Measurements from ENCODE around the gene FOXA1. TPM values are rescaled to one million over a fixed set of nuclear protein-coding genes. Genes with fewer than 3 reads are reported as not detected.

FOXA1 gene
- total and polyA plus RNA-seq, 4 donors = 8.0 to 37.5 (median 16.1) TPM

- H3K9me3 ChIP-seq (ENCODE audit: control insufficient read depth in 4 of 4, low read length in 3 of 4) = no peaks in the 10 kb centered on the region
- H3K27me3 ChIP-seq (ENCODE audit: control insufficient read depth in 4 of 4, insufficient read depth in 4 of 4, low read length in 3 of 4) = no peaks in the 10 kb centered on the region
- H3K4me3 ChIP-seq (ENCODE audit: low read depth in 1 of 3, low read length in 3 of 3) = no peak overlapping the region
- DNase-seq (ENCODE audit: low spot score) = no peak
- H3K9ac ChIP-seq (ENCODE audit: low read depth in 1 of 2, low read length in 2 of 2) = no peak overlapping the region
- TF ChIP-seq FOXA2 (IDR thresholded peaks at IDR 0.05) (no peak), TAF1 (conservative IDR thresholded peaks at IDR 0.05) (no peak), REST (IDR thresholded peaks at IDR 0.05) (no peak), NR2F2 (IDR thresholded peaks at IDR 0.05) (no peak), YY1 (IDR thresholded peaks at IDR 0.05) (no peak)
- no peaks in the 10 kb centered on the region for H3K36me3 ChIP-seq (ENCODE audit: control insufficient read depth in 4 of 4, insufficient read depth in 3 of 4, low read depth in 1 of 4, low read length in 3 of 4)
- peaks cover 0 to 18% (median 2%) of the 10 kb centered on the region in 4 donors for H3K4me1 ChIP-seq (ENCODE audit: control insufficient read depth in 4 of 4, insufficient read depth in 4 of 4, low read length in 3 of 4)
- no peak overlapping the region for H3K27ac ChIP-seq (ENCODE audit: low read depth in 1 of 2, low read length in 2 of 2)
- 29% methylated on average over 2 of the region's 2 CpGs for WGBS
These were observed 50.6 kb downstream of the FOXA1 start for GRCh38 chr14:37544407-37544806.

- Histone ChIP-seq H3K4me3 (ENCODE audit: low read depth in 1 of 3, low read length in 3 of 3) (no peak overlapping the region), H3K27ac (ENCODE audit: low read depth in 1 of 2, low read length in 2 of 2) (no peak overlapping the region), H3K27me3 (ENCODE audit: control insufficient read depth in 4 of 4, insufficient read depth in 4 of 4, low read length in 3 of 4) (no peaks in the 10 kb centered on the region), H3K9ac (ENCODE audit: low read depth in 1 of 2, low read length in 2 of 2) (no peak overlapping the region), H3K36me3 (ENCODE audit: control insufficient read depth in 4 of 4, insufficient read depth in 3 of 4, low read depth in 1 of 4, low read length in 3 of 4) (no peaks in the 10 kb centered on the region), H3K9me3 (ENCODE audit: control insufficient read depth in 4 of 4, low read length in 3 of 4) (no peaks in the 10 kb centered on the region), H3K4me1 (ENCODE audit: control insufficient read depth in 4 of 4, insufficient read depth in 4 of 4, low read length in 3 of 4) (no peaks in the 10 kb centered on the region)
- 97% methylated on average over 1 of the region's 1 CpG for WGBS
- TF ChIP-seq RAD21 (IDR thresholded peaks at IDR 0.05) (no peak), JUND (IDR thresholded peaks at IDR 0.05) (no peak), ZBTB33 (IDR thresholded peaks at IDR 0.05) (no peak), FOXA2 (IDR thresholded peaks at IDR 0.05) (no peak), YY1 (IDR thresholded peaks at IDR 0.05) (no peak), HNF4A (conservative IDR thresholded peaks at IDR 0.05) (no peak), REST (IDR thresholded peaks at IDR 0.05) (no peak), EGR1 (IDR thresholded peaks at IDR 0.05; ENCODE audit: low read depth in 2 of 2) (no peak), NR2F2 (IDR thresholded peaks at IDR 0.05) (no peak), MAX (IDR thresholded peaks at IDR 0.05) (no peak), GABPA (IDR thresholded peaks at IDR 0.05 in 1 of 2, conservative IDR thresholded peaks at IDR 0.05 in 1 of 2) (no peak), HNF4G (IDR thresholded peaks at IDR 0.05) (no peak), FOXA1 (IDR thresholded peaks at IDR 0.05) (no peak)
- DNase-seq (ENCODE audit: low spot score) = no peak
These were observed 55.1 kb downstream of the FOXA1 start for GRCh38 chr14:37539992-37540391.

Other genes with a start within 250 kb of the FOXA1 start
- gene TTC6, start 380 bp upstream of the FOXA1 start, total RNA-seq = 10 to 100 TPM in 1 of 2 donors, 1 to 10 TPM in 1; 2.0 to 21.7 TPM
- gene TTC6, start 380 bp upstream of the FOXA1 start, polyA plus RNA-seq = 1 to 10 TPM in 1 of 2 donors, under 1 TPM in 1; 0.74 to 5.2 TPM

All from liver (tissue), 9 donors.